ENCODE data around the gene LTBP4. TPM values are rescaled to one million over a fixed set of nuclear protein-coding genes. Genes with fewer than 3 reads are reported as not detected.

LTBP4 gene
- total RNA-seq, 1 donor from 2014 or later: 93.6 TPM

DNA sequence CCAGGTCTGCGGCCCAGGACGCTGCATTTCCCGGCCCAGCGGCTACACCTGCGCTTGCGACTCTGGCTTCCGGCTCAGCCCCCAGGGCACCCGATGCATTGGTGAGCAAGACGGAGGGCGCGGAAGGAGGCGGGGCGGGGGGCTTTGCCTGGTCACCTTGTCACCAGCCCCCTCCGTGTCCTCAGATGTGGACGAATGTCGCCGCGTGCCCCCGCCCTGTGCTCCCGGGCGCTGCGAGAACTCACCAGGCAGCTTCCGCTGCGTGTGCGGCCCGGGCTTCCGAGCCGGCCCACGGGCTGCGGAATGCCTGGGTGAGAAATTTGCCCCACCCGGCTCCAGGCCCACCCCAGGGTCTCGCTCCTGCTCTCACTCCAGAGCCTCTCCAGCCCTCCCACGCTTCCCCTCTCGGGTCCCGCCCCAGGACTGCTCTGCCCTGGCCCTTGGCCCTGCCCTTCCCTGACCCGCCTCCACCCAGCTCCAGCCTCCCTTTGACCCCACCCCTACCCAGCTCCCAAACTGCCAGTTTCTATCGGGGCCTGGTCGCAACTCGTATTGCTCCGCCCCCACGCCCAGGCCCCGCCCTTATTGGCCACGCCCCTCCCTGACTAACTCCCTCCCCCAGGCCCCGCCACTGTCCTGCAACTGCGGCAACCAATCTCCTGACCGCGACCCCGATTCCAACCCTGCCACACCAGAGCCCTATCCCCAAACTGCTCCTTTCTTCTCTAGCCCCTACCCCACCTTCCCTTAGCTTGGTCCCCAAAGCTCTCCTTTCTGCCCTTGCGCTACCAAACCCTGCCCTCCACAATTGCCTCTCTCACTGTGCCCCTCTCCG, 8.6 kb downstream of the LTBP4 start:
- Mint-ChIP-seq H3K9me3 (ENCODE audit: unreplicated experiment) (no peaks in the 10 kb centered on the region), H3K4me1 (ENCODE audit: unreplicated experiment) (peaks cover 32% of the 10 kb centered on the region), H3K27ac (ENCODE audit: unreplicated experiment) (peak overlapping the region; percentile 67), H3K27me3 (ENCODE audit: unreplicated experiment) (peaks cover 4% of the 10 kb centered on the region), H3K36me3 (ENCODE audit: unreplicated experiment) (no peaks in the 10 kb centered on the region), H3K4me3 (ENCODE audit: unreplicated experiment) (peak overlapping the region; percentile 60)
- TF ChIP-seq, protein P1, sequence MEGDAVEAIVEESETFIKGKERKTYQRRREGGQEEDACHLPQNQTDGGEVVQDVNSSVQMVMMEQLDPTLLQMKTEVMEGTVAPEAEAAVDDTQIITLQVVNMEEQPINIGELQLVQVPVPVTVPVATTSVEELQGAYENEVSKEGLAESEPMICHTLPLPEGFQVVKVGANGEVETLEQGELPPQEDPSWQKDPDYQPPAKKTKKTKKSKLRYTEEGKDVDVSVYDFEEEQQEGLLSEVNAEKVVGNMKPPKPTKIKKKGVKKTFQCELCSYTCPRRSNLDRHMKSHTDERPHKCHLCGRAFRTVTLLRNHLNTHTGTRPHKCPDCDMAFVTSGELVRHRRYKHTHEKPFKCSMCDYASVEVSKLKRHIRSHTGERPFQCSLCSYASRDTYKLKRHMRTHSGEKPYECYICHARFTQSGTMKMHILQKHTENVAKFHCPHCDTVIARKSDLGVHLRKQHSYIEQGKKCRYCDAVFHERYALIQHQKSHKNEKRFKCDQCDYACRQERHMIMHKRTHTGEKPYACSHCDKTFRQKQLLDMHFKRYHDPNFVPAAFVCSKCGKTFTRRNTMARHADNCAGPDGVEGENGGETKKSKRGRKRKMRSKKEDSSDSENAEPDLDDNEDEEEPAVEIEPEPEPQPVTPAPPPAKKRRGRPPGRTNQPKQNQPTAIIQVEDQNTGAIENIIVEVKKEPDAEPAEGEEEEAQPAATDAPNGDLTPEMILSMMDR (IDR thresholded peaks at IDR 0.05): no peak
- peak; percentile 89 for DNase-seq (ENCODE audit: extremely low spot score, unreplicated experiment)

DNA sequence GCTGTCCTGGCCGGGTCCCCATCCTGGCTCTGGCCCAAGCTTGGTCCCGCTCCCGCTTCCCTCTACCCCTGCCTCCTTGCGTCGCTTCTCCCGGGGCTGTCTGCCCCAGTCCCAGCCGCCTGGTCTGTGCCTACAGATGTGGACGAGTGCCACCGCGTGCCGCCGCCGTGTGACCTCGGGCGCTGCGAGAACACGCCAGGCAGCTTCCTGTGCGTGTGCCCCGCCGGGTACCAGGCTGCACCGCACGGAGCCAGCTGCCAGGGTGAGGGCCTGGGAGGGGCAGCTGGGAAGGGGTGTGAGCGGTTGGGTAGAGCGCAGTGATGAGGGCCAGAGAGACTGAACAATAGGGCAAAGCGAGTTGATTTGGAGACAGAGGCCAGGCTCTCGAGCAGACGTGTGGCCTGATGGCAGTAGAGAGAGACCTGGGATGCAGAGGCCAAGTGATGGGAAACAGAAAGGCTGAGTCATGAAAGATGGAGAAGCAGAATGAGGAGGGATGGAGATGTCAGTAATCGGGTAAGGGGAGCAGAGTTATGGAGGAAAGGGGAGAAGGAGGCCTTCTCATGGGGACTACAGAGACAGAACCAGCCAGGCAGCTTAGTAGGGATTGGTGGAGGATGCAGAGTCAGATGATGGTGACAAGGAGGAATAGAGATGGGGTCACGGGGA, 9.4 kb downstream of the LTBP4 start:
- Mint-ChIP-seq H3K4me1 (ENCODE audit: unreplicated experiment) (peaks cover 34% of the 10 kb centered on the region), H3K27me3 (ENCODE audit: unreplicated experiment) (peaks cover 4% of the 10 kb centered on the region), H3K27ac (ENCODE audit: unreplicated experiment) (peak overlapping the region; percentile 67), H3K36me3 (ENCODE audit: unreplicated experiment) (no peaks in the 10 kb centered on the region), H3K4me3 (ENCODE audit: unreplicated experiment) (no peak overlapping the region), H3K9me3 (ENCODE audit: unreplicated experiment) (no peaks in the 10 kb centered on the region)
- no peak for DNase-seq (ENCODE audit: extremely low spot score, unreplicated experiment)
- TF ChIP-seq, protein P1 (IDR thresholded peaks at IDR 0.05): no peak

DNA sequence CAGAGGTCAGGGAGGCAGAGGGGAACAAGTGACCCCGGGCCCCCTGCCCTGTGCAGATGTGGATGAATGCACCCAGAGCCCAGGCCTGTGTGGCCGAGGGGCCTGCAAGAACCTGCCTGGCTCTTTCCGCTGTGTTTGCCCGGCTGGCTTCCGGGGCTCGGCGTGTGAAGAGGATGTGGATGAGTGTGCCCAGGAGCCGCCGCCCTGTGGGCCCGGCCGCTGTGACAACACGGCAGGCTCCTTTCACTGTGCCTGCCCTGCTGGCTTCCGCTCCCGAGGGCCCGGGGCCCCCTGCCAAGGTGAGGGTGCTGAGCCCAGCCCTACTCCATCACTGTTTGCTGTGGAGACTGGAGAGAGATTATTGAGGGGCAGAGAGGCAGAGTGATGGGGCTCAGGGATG, 9.9 kb downstream of the LTBP4 start:
- H3K27me3 Mint-ChIP-seq (ENCODE audit: unreplicated experiment): peaks cover 4% of the 10 kb centered on the region
- no peaks in the 10 kb centered on the region for H3K36me3 Mint-ChIP-seq (ENCODE audit: unreplicated experiment)
- peaks cover 34% of the 10 kb centered on the region for H3K4me1 Mint-ChIP-seq (ENCODE audit: unreplicated experiment)
- no peak overlapping the region for H3K4me3 Mint-ChIP-seq (ENCODE audit: unreplicated experiment)
- no peaks in the 10 kb centered on the region for H3K9me3 Mint-ChIP-seq (ENCODE audit: unreplicated experiment)
- no peak overlapping the region for H3K27ac Mint-ChIP-seq (ENCODE audit: unreplicated experiment)
- no peak for DNase-seq (ENCODE audit: extremely low spot score, unreplicated experiment)
- TF ChIP-seq, protein P1 (IDR thresholded peaks at IDR 0.05): no peak

DNA sequence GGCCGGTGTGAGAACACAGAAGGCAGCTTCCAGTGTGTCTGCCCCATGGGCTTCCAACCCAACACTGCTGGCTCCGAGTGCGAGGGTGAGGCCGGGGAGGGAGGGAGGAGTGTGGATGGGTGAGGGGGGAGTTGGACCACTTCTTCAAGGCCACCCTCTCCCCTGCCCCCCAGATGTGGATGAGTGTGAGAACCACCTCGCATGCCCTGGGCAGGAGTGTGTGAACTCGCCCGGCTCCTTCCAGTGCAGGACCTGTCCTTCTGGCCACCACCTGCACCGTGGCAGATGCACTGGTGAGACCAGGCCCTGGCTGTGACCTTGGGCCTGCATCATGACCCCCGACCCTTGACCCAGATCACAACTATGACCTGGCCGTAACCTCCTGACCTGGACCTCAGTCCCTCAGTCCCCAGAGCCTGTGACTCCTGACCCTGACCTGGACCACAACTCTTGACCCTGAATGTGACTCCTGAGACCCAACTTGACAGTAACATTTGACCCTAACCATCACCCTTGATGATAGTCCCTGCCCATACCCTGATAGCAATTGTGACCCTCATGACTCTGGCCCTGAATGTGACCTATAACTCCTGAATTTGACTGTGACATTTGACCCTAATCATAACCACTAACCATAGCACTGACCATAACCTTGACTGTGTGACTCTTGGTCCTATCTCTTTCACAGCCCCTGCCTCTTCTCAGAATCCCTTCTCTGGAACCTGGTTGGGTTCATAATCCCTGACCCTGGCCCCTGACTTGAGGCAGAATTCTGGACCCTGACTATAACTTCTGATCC, 10.9 kb downstream of the LTBP4 start:
- DNase-seq (ENCODE audit: extremely low spot score, unreplicated experiment): no peak
- Mint-ChIP-seq H3K4me3 (ENCODE audit: unreplicated experiment) (no peak overlapping the region), H3K36me3 (ENCODE audit: unreplicated experiment) (peaks cover 2% of the 10 kb centered on the region), H3K27ac (ENCODE audit: unreplicated experiment) (no peak overlapping the region), H3K4me1 (ENCODE audit: unreplicated experiment) (peaks cover 29% of the 10 kb centered on the region), H3K27me3 (ENCODE audit: unreplicated experiment) (peaks cover 4% of the 10 kb centered on the region), H3K9me3 (ENCODE audit: unreplicated experiment) (no peaks in the 10 kb centered on the region)
- TF ChIP-seq, protein P1 (IDR thresholded peaks at IDR 0.05): no peak
